SK-MEL-5 (cell line): Measurements from ENCODE around the gene GLS. TPM values are rescaled to one million over a fixed set of nuclear protein-coding genes. Genes with fewer than 3 reads are reported as not detected.
"Not testable (repeated sequence)": the region's sequence is repeated elsewhere in the genome, so short reads cannot be mapped to it uniquely, and the experiment has no call there.

Experiments used
- DNase-seq: peaks from one replicate; pipeline ENCODE4 v3.0.0-alpha.2; 2016; ENCODE audit warnings: low read depth, low spot score
- in situ Hi-C: cut with HindIII; loops from 2 replicates; pipeline ENCODE4 v1.10.0; 2016; ENCODE audit warnings: low sequenced_read_pairs, high pct_unique_total_duplicates, low pct_unique_long_range_greater_than_20kb
- total RNA-seq: library from RNA; depleted of rRNA; stranded (reverse); fragments of >200 nt; shearing (Covaris generic); gene quantifications from 2 replicates; pipeline ENCODE4 v1.2.3, GENCODE V29; 2014

Gene GLS
- total RNA-seq, 1 experiment from 2014 or later = 117 TPM

DNA sequence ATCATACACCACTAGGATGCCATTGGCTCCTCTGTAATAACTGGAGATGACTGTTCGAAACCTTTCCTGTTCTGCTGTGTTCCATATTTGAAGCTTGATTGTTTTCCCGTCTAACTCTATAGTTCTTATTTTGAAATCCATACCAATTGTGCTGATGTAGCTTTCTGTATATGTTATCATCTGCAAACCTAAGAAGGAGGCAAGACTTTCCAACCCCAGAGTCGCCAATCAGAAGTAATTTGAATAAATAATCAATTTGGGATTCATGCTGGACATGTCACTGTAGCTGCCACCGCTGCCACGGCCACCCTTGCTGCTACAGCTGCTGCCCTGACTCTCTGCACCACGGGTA, 112.6 kb downstream of the GLS start:
- in situ Hi-C loops = no loop called here

DNA sequence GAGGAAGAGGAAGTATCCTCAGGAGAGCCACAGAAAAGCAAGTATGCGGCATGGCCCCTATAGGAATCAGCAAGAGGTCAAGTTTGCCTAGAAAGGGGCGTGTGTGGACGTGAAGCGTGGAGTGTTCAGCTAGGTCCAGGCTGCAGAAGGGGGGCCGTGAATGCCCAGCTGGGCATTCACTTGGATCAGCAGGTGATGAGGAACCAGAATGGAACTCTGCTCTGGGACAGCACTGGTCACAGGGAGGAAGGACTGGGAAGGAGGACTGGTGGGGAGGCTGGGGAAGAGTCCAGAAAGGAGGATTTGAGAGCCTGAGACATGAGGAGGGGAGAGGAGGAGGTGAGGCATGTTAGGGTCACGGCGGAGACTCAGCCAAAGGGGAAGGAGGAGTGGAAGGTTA, 113.5 kb downstream of the GLS start:
- no peak for DNase-seq
- in situ Hi-C loops = no loop called here

More for the DNA sequence above, 112.6 kb downstream of the GLS start:
- DNase-seq = no peak

DNA sequence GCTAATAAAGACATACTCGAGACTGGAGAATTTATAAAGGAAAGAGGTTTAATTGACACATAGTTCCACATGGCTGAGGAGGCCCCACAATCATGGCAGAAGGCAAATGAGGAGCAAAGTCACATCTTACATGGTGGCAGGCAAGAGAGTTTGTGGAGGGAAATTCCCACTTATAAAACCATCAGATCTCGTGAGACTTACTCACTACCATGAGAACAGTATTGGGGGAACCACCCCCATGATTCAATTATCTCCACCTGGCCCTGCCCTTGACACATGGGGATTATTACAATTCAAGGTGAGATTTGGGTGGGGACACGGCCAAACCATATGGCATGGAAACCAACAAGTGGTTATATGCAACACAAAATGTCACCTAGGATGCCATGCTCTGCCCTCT, 114.7 kb downstream of the GLS start:
- DNase-seq, in situ Hi-C loops: not testable (repeated sequence)

DNA sequence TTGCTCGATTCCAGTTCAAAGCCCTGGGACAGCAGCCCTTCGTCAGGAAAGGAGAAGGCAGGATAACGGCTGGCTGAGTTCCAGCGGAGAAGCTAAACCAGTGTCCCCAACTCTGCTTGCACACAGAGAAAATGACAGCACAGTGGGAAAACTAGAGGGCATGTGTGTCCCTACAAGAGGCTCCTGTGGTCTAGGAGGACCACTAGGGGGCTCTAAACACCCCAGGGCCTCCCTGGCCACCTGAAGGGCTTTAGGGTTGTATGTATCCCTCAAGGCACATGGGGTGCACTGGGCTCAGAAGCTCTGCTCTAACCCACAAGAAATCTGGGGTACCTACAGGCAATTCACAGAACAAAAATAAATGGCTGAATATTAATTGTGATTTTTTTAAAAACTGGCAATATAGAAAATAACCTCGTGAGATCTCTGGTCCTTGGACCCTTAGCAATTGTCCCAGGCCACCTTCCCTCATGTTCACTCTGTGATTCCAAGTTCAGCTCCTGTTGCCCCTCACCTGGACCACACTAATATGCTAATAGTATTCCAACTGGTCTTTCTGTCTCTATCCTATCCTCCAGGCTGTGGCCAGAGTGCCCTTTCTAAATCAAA, 115.8 kb downstream of the GLS start:
- peak; percentile 63 for DNase-seq
- in situ Hi-C loops = no loop called here

DNA sequence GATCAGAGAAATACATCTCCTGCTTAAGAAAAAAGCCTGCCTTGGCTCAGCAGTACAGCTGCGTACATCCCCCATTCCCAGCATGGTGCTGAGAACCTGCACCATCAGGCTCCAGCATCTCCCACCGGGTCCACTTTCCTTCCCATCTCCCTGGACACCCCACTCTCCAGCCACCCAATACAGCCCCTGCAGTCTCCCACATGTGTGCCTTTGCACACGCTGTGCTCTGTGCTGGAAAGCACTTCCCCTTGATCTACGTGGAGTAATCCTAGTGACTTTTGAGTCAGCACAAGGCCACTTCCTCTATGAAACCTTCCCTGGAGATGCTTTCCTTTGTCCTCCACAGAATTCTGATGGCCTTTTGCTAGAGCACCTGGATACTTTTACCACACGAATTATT, 116.3 kb downstream of the GLS start:
- DNase-seq = no peak

DNA sequence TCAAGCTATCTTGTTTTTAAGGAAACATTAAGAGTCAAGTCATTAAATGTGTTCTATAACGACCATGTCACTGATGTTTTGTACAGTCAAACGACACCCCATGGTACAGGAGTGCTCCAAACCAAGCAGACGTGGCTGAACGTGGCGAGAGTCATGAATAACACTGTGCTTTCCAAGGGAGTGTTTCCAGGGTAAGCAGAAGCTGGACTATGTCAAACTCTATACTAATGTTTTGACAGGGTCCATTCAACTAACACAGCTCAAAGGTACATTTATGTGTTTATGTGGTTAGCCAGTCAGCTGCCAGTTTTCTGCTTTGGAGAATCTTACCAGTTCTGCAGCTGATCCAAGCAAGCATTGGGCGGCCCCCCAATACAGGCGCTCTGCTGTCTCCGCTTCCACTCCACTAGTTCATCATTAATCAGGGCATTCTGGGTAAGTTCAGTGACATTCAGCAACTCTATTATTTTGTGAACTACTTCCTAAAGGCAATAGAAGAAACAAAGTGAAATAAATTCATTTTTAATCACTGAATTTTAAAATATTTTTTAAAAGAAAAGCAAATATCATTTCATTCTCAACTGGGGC, 117.0 kb downstream of the GLS start:
- no peak for DNase-seq
- in situ Hi-C loops = no loop called here

More for the DNA sequence above, 116.3 kb downstream of the GLS start:
- in situ Hi-C loops = no loop called here

DNA sequence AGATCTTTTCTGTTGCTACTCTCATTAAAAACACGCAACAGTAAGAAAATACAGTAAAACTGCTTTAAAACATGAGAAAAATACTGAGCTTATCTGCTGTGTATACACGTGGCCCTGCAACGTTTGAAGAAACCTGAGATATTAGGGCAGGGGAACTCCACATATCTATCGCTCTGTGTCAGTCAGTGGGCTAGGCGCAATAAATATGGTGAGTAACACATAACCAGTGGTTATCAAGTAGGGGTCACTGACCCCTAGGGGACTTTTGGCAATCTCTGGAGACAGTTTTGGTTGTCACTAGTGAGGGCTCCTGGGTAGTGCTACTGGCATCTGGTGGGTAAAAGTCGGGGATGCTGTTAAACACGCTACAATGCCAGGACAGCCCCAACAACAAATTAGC, 118.4 kb downstream of the GLS start:
- DNase-seq = no peak
- in situ Hi-C loops = no loop called here

DNA sequence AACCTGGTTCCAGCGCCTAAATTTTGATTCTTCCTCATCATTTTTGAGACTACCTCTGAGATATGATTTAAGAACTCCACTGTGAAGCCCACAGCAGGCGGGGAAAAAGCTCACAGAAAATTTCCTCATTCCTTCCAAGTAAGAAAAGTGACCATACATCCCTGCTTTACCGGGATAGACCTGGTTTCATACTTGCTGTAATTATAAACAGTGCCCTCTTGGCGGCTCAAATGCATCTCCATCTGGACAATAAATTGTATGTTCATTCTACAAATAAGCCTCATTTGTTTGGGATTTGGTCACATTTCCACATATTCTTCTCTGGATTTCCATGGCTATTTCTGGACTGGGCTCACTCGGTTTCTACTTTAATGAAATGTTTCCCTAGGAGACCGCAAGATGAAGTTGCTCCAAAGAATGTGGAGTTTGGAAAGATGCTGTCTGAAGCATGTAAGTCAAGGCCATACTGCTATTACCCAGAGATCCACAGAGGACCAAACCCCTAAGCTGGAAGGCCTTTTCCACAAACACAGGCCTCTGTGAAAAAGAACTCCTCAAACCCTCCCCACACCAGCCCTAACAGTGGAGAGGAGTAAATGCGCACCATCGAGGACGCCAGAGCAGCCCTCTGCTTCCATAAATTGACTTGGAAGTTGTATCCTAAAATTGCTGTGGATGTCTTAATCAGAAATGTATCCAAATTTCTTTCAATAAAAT, 119.5 kb downstream of the GLS start:
- peak; percentile 21 for DNase-seq
- in situ Hi-C loops = no loop called here

DNA sequence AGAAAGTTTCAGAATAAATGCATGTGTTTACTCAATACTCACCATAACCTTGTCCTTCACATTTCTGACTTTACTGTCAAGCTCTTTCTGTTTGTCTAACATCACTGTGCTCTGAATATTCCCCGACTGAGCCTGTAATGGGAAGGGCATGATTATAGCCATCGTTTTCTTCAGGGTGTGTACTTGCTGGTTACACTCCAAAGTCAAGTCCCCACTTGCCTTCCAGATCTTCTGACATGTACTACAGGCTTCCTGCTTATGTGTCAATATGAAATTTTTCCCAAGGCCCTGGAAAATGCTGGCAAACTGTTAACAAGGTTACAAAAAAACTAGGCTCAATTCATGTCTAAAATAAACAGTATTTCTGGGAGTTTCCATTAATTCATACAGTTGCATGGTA, 120.4 kb downstream of the GLS start:
- no peak for DNase-seq
- in situ Hi-C loops = no loop called here

DNA sequence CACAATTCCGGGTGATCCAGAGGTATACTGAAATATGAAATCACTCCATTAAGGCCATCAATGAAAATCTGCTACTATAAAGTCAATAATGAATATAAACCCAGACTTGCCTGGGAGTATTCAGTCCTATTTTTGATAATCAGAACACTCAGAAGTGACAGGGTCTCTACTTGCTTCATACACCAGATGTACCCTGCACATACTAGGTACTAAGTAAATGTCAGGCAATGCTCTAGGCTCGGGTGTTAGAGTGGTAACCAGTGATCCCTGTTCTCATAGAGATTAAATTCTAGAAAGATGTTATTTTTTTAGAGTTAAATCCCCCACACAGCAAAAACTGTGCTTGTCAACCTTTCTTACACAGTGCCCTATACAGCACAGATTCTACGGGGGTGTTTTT, 121.0 kb downstream of the GLS start:
- in situ Hi-C loops = no loop called here
- no peak for DNase-seq

DNA sequence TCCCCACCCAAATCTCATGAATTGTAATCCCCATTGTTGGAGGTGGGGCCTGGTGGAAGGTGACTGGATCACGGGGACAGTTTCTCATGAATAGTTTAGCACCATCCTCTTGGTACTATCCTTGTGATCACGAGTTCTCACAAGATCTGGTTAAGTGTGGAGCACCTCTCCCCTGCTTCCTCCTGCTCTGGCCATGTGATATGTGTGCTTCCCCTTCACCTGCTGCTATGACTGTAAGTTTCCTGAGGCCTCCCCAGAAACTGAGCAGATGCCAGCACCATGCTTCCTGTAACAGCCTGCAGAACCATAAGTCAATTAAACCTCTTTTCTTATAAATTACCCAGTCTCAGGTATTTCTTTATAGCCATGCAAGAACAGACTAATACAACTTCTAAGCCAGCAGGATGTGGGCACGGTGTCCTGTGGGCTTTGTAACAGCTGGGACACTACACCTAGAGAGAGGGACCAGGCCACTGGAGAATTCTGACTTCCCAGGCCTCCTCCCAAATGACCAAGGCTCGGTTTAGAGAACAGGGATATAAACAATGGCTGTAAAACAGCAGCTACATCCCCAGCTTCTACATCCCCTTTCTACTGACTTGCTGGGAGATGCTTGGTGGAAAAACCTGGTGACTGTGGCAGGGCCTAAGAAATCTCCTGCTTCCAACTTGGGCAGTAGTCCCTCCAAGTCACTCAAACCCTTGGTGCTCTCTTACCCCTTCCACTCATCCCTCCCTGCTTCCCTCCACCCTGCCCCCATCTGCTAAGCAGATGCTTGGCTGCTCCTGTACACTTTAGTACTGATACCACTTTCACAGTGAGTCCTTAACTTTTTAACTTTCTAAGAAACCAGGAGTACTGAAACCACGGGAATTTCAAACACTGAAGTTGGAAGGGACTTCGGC, 123.0 kb downstream of the GLS start:
- DNase-seq = no peak
- in situ Hi-C loops = no loop called here

DNA sequence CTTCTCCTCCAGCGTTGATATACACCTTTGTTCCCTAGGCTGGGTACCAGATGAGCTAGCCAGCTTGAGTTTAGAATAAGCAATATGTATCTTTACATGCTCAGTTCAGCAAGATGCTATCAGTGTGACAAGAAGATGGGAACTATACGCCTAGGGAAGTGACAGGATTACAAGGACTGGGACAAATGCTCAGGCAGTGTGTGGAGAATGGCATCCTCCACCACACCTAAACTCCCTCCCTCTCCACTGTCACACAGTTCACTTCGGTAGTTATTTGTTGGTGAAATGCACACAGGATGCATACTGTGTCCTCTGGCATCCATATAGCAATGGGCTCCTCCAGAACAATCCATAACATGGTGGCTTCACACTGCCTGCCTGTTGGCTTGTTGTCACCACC, 125.7 kb downstream of the GLS start:
- in situ Hi-C loops = no loop called here
- no peak for DNase-seq

DNA sequence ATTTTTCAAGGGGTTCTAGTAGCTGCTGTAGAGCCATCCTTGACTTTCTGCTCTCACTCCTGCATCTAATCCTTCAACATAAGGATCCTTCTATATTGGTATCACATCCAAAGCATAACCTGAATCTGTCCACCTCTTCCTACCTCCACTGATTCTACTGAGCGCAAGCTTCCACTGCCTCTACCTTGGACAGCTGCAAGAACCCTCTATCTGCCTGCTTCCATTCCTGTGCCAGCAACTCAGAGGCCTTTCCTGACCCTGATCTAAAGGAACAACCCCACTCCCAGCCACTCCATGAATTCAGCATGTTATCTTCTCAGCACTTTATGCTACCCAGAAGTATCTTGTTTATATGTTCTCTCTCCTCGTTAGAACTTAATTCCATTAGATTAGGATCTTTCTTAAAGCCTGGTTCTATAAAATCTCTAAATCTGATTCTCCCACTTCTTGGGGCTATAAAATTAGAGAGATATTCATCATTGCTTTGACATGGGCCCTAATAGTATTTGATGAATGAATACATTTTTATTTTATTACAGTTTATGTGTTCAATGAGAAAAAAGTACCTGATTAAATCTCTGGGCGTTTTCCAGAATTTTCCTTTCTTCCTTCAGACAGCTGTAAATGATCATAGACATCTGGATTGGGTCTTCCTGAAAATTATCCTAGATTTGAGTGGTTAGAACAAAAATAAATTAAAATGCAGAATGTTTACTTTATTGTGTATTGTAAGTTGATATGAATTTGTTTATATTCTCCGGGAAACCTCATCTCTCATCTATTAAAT, 126.6 kb downstream of the GLS start:
- in situ Hi-C loops = no loop called here
- DNase-seq = no peak

DNA sequence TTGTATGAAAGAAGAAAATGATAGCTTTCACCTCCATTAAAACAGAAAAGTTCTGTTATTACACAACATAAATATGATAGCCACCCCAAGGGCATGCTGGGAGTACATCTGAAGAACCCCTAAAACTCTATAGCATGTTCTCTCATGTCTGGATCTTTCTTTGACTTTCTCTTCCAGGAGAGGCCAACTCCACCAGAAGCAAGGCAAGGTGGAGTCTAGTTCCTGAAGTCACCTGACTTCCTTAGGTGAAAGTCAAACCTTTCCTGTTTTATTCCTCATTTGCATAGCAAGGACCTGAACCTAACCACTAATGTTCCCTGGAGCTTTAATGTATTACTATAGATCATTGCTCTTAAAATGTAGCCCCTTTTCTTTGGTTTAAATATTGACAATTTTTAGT, 127.7 kb downstream of the GLS start:
- in situ Hi-C loops = no loop called here

DNA sequence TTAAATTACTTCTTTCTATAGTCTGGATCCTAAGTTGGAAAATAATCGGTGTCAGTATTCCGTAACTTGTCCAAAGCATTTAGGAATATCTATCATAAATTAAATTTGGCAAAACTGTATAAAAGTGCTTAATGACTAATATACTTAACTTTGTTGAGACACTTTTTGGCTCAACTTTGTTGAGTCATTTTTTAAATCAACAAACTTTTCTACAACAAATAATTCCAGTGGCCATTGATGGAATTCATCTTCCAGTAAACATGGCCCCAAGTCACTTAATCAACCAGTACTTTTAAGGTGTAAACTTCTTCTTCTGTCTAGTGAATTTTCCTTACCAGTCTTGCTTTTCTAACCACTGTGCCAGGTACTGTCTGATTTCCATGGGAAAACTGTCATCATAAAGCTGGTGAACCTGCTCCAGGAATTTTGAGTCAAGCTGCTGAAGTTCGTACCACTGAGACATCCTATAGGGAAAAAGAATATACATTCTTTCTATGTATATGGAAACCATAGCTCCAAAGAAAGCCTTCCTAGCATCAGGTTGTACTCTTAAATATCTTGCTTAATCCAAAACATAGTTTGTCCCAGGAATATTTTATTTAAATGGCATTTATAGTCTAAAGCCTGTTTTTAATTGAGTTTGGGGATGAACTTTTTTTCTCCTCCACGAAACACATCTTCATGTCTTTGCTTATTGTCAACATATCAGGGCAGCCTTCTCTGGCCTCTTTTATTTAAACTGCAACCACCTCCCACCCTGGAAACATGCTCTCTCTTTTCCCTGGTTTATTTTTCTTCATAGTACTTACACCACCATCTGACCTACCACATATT, 129.1 kb downstream of the GLS start:
- no peak for DNase-seq
- in situ Hi-C loops = no loop called here

More for the DNA sequence above, 127.7 kb downstream of the GLS start:
- DNase-seq = no peak

DNA sequence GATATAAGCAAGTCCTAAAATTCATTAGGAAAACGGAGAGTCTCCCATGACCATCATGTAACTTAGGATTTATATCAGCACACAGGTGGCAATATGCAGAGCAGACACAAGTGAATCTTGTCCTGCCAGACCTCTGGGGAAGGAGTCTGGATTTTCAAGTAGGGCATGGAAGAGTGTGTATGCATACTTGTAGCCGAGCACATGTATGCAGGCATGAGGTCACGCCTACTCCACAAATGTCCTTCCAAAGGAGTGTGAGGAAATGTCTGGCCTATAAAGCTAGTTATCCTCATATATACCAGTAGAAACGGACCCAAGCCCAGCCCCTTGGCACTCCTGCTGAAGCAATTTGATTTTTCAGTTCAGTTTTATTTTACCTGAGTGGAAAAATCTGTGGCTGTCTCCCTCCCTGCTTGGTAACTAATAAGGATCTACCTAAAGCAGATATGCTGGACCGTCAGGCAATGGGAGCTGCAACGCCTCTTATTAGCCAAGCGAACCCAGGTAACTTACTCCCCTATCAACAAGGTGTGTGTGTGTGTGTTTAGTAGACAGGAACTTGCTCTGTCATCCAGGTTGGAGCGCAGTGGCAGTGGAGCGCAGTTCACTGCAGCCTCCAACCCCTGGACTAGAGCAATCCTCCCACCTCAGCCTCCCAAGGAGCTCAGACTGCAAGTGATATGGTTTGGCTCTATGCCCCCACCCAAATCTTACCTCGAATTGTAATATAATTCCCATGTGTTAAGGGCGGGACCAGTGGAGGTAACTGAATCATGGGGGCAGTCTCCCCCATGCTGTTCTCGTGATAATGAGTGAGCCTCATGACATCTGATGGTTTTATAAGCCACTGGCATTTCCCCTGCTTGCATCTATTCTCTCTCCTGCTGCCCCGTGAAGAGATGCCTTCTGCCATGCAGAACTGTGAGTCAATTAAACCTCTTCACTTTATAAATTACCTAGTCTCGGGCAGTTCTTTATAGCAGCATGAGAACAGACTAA, 130.6 kb downstream of the GLS start:
- in situ Hi-C loops = no loop called here
- DNase-seq = no peak
